ENCODE measurements around the gene UBE2G2. TPM values are rescaled to one million over a fixed set of nuclear protein-coding genes. Genes with fewer than 3 reads are reported as not detected.

UBE2G2 gene
- total and polyA plus RNA-seq, 2 donors (not counting 3 experiments of a cell fraction or from before 2014, with no cell fraction given): 95.0 to 114 TPM

DNA sequence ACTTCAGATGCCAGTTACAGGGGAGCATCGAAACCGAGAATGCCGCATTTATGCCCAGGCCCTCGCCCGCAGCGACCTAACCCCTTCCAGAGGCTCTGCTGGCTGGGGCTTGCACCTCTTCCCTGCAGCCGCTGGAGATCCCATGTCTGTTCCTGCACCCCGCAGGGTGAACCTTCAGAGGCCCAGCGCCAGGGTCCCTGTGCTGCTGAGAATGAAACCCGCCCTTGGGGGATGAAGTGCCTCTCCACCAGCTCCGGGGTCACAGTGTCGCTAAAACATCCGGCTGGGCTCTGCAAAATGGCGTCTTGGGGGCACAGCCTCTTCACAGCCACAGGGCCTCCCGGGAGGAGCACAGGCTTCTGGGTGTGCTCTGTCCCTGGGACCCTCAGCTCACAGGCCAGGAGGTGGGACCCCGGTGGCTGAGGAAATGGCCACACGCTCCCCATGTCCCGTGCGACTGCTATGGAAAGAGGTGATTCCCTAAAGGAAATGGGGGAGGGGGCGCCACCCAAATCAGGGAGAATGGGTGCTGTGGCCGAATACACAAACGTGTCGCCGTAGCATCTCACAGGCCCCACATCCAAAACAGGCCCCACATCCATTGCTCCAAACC, 50.3 kb downstream of the UBE2G2 start:
- Histone ChIP-seq H3K9me1 (replicated peaks; ENCODE audit: control insufficient read depth, extremely low read depth, insufficient read depth, low read length) (no peaks in the 10 kb centered on the region), H3K9ac (replicated peaks; ENCODE audit: extremely low read depth, insufficient read depth, low read length) (no peak overlapping the region), H3K4me1 (ENCODE audit: control insufficient read depth, extremely low read depth, insufficient read depth, low read length) (peaks cover 42% of the 10 kb centered on the region), H3K4me3 (replicated peaks in 1 of 3; ENCODE audit: insufficient read depth in 1 of 3, low read depth in 1 of 3, low read length in 3 of 3) (no peak overlapping the region), H3K27ac (ENCODE audit: insufficient read depth, low read depth, low read length) (no peak overlapping the region), H2AFZ (ENCODE audit: low read depth, low read length) (no peak overlapping the region), H3K36me3 (ENCODE audit: control insufficient read depth in 2 of 2, extremely low read depth in 1 of 2, insufficient read depth in 2 of 2, low read length in 2 of 2) (no peaks in the 10 kb centered on the region), H3K79me2 (ENCODE audit: control insufficient read depth, insufficient read depth, low read length) (no peaks in the 10 kb centered on the region), H4K20me1 (replicated peaks; ENCODE audit: control insufficient read depth, extremely low read depth, insufficient read depth, low read length) (no peaks in the 10 kb centered on the region), H3K27me3 (ENCODE audit: control insufficient read depth in 2 of 2, insufficient read depth in 2 of 2, low read length in 2 of 2) (peaks cover 3 to 4% of the 10 kb centered on the region in 2 experiments), H3K9me3 (replicated peaks; ENCODE audit: control insufficient read depth, insufficient read depth, low read length) (no peaks in the 10 kb centered on the region), H3K4me2 (ENCODE audit: insufficient read depth, low read length) (no peak overlapping the region)
- intact Hi-C loops (cut with micrococcal nuclease): no loop called here
- ChIA-PET POLR2A (no interaction called here), CTCF (no interaction called here)
- BruUV-seq (replicated peaks): no TSS peak
- dilution Hi-C loops (cut with MboI; ENCODE audit: extremely low pct_ligation_motif_present, low sequenced_read_pairs): no loop called here
- FAIRE-seq (no peak), DNase-seq (ENCODE audit: low read depth, low spot score) (no peak)
- TF ChIP-seq, protein P1, sequence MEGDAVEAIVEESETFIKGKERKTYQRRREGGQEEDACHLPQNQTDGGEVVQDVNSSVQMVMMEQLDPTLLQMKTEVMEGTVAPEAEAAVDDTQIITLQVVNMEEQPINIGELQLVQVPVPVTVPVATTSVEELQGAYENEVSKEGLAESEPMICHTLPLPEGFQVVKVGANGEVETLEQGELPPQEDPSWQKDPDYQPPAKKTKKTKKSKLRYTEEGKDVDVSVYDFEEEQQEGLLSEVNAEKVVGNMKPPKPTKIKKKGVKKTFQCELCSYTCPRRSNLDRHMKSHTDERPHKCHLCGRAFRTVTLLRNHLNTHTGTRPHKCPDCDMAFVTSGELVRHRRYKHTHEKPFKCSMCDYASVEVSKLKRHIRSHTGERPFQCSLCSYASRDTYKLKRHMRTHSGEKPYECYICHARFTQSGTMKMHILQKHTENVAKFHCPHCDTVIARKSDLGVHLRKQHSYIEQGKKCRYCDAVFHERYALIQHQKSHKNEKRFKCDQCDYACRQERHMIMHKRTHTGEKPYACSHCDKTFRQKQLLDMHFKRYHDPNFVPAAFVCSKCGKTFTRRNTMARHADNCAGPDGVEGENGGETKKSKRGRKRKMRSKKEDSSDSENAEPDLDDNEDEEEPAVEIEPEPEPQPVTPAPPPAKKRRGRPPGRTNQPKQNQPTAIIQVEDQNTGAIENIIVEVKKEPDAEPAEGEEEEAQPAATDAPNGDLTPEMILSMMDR (IDR thresholded peaks at IDR 0.05; ENCODE audit: extremely low read depth in 1 of 2, insufficient read depth in 1 of 2, low read depth in 1 of 2, low read length in 2 of 2): no peak
- TF ChIP-seq POLR2AphosphoS5 (IDR thresholded peaks at IDR 0.05; ENCODE audit: insufficient read depth, low read depth, low read length) (no peak), EZH2 (IDR thresholded peaks at IDR 0.05; ENCODE audit: borderline replicate concordance, low read depth, low read length, severe bottlenecking) (no peak), GATA2 (IDR thresholded peaks at IDR 0.05; ENCODE audit: insufficient read depth, insufficient read length, low read depth, low read length) (no peak)
- TF ChIP-seq, protein P2, sequence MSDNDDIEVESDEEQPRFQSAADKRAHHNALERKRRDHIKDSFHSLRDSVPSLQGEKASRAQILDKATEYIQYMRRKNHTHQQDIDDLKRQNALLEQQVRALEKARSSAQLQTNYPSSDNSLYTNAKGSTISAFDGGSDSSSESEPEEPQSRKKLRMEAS (IDR thresholded peaks at IDR 0.05; ENCODE audit: insufficient read depth, insufficient read length): no peak
